Stimulated activated memory B cell treated with anti-CD40 and anti-IgM and Interleukin-4, amounts not matched to agents 10 μg/mL and 1 μg/mL and 100 μg/mL, for 72 hours (primary cell): ENCODE data around the gene PHF21A.

Experiments
- ATAC-seq: fragments of 150-1000 bp; cut with Tn5 transposase; 2 replicates; pipeline ENCODE4 v1.10.0; 2021
- H3K27ac Mint-ChIP-seq: one replicate; pipeline ENCODE4 v1.8.0; 2022; ENCODE audit warnings: mild to moderate bottlenecking, mixed read lengths
- H3K27me3 Mint-ChIP-seq: one replicate; pipeline ENCODE4 v1.8.0; 2022; ENCODE audit warnings: mixed read lengths
- H3K36me3 Mint-ChIP-seq: one replicate; pipeline ENCODE4 v1.8.0; 2022; ENCODE audit warnings: mixed read lengths
- H3K4me1 Mint-ChIP-seq: one replicate; pipeline ENCODE4 v1.8.0; 2022; ENCODE audit warnings: mixed read lengths
- H3K4me3 Mint-ChIP-seq: one replicate; pipeline ENCODE4 v1.8.0; 2022; ENCODE audit warnings: mild to moderate bottlenecking, moderate library complexity, mixed read lengths
- H3K9me3 Mint-ChIP-seq: one replicate; pipeline ENCODE4 v1.8.0; 2022; ENCODE audit warnings: mixed read lengths

Gene PHF21A

DNA sequence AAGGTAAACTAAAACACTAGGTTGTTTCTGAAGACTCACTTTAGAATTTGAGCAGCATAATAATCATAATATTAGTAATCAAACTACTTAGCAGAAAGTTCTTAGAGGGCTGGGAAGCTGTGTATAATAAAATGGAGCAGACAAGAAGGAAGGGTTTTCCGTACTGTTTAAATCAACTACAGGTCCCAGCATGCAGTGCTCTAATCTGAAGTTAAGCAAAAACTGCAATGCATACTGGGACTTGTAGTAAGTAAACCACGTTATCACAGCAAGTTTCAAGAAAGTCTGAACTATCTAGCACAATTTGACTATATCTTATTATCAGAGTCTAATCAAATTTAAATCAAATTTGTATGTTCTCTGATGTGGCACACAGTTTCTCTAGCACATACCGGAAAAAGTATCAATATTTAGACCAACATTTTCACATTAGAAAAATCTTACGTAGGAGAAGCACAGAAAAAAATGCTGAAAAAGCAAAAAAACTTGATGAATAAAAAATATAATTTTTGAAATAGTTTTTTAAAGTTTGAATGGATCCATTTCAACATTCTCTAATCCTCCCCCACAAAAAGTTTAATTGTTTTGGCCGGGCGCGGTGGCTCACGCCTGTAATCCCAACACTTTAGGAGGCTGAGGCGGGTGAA, 8.2 kb downstream of the PHF21A start:
- Mint-ChIP-seq H3K9me3 (no peaks in the 10 kb centered on the region), H3K27ac (no peak overlapping the region), H3K36me3 (no peaks in the 10 kb centered on the region), H3K4me1 (peaks cover 35% of the 10 kb centered on the region), H3K27me3 (no peaks in the 10 kb centered on the region), H3K4me3 (no peak overlapping the region)
- ATAC-seq = peak; percentile 87

DNA sequence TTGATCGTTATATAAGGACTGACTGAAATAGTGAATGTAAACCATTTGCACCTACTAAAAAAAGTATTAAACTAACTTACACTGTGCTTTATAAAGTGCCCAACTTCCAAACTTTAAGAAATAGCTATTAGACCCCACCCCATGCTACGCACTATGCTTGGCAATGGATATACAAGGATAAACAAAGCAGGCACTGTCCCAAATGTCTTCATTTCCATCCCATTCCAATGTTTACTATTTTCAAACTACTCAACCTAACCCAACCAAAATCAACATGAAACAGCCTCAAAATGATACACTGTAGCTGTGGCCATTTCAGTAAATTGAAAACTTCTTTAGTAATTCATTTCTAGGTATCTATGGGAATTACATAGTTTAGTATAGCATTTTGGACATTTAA, 12.5 kb downstream of the PHF21A start:
- no peak overlapping the region for H3K4me3 Mint-ChIP-seq
- H3K36me3 Mint-ChIP-seq = no peaks in the 10 kb centered on the region
- H3K27ac Mint-ChIP-seq = no peak overlapping the region
- H3K4me1 Mint-ChIP-seq = peaks cover 16% of the 10 kb centered on the region
- H3K27me3 Mint-ChIP-seq = no peaks in the 10 kb centered on the region
- ATAC-seq = no peak
- H3K9me3 Mint-ChIP-seq = no peaks in the 10 kb centered on the region

DNA sequence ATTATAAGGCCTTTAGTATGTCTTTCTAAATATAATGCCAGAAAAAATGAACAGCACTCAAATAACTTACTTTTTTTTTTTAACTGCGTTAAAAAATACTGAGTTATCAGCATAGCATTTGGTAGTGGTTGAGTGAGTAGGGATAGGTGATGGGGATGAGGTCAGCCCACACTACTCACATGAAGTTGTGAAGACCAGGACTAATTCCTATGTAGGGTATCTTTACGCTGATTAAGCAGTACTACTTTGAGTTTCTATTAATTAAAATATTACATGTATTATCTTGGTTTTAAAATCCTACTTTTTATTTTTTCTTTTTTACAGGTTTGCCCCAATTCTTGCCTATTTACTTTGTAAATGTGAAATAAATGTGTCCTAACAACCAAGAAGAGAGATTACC, 13.5 kb downstream of the PHF21A start:
- Mint-ChIP-seq H3K9me3 (no peaks in the 10 kb centered on the region), H3K4me1 (peaks cover 14% of the 10 kb centered on the region), H3K4me3 (no peak overlapping the region), H3K27ac (no peak overlapping the region), H3K36me3 (no peaks in the 10 kb centered on the region), H3K27me3 (no peaks in the 10 kb centered on the region)
- ATAC-seq = no peak

DNA sequence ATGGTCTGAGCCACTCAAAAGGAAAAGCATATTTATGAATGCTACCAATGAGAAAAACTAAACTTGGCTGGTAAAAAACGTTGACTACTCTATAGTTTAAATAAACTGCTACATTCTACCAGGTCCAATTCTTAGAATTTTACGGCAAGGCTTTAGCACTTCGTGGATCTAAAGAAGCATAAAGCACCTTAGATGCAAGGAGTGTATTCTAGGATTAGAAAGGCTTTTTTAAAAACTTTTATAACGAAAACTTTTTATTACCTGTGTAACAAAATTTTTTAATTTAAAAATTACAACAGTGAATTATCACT, 13.9 kb downstream of the PHF21A start:
- Mint-ChIP-seq H3K9me3 (no peaks in the 10 kb centered on the region), H3K27me3 (no peaks in the 10 kb centered on the region), H3K4me3 (no peak overlapping the region), H3K36me3 (no peaks in the 10 kb centered on the region), H3K4me1 (peaks cover 14% of the 10 kb centered on the region), H3K27ac (no peak overlapping the region)
- no peak for ATAC-seq

DNA sequence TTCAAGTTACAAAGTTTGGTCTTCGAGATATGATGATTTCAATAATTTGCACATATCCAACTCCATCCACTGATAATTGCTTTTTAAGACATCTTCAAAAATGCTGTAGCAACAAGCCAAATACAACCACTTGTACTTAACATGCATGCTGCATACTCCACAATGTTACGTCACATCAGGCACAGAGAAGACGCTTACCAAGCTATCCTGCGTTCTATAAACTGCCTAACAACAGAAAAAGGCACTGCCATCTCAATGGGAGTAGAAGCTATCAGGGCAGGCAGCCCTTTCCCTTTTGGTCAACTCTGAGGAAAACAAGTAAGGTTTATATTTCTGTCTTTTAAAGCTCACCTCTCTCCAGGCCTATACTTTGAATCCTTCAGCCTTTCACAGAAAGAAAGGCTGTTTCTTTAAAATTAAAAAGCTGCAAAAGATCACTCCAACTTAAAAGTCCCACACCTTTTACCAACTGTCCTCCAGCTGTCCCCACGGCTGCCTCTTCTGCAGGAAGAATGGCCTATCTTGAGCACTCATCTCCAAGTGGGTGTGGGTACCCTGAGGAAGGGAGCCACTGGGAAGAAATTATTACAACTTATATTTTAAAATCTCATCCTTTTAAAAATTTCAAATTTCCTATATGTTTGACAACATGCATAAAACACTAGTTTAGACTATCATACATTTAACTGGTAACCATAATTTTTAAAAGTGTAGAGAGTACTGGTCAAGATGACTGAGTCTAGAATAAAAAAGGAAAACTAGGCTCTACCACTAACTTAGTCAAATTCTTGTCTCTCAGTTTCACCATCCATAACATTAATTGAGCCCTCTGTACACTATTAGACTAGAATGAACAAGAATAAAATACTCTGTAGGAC, 14.5 kb downstream of the PHF21A start:
- Mint-ChIP-seq H3K27me3 (no peaks in the 10 kb centered on the region), H3K36me3 (no peaks in the 10 kb centered on the region), H3K27ac (no peak overlapping the region), H3K4me1 (peaks cover 14% of the 10 kb centered on the region), H3K9me3 (no peaks in the 10 kb centered on the region), H3K4me3 (no peak overlapping the region)
- no peak for ATAC-seq

- Mint-ChIP-seq H3K4me1 (peaks cover 18% of the 10 kb centered on the region), H3K27me3 (no peaks in the 10 kb centered on the region), H3K27ac (no peak overlapping the region), H3K9me3 (no peaks in the 10 kb centered on the region), H3K4me3 (no peak overlapping the region), H3K36me3 (no peaks in the 10 kb centered on the region)
- ATAC-seq = no peak
These were observed 15.3 kb downstream of the PHF21A start for GRCh38 chr11:46105926-46106325.

DNA sequence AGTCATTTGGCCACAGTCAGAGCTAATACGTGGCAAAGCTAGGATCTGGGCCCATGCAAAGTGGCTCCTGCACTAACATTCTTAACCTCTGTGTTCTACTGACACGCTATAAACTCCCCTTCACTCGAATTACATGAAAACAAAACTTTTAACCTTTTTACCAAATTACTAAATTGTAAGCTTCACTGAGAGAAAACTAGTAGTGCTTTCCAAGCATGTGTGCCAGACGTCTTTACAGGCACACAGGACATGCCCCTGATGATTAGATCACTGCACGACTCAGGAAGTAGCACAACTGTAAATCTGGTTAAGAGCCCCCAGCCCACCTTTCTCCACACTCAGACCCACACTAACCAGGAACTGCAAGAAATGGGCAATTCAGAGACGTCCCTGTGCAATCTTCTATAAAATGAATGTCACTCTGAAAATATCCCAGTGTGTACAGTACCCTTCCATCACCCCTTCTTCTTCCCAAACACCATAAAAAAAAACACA, 16.1 kb downstream of the PHF21A start:
- Mint-ChIP-seq H3K4me1 (peaks cover 24% of the 10 kb centered on the region), H3K36me3 (no peaks in the 10 kb centered on the region), H3K4me3 (no peak overlapping the region), H3K9me3 (no peaks in the 10 kb centered on the region), H3K27me3 (no peaks in the 10 kb centered on the region), H3K27ac (no peak overlapping the region)
- ATAC-seq = no peak

DNA sequence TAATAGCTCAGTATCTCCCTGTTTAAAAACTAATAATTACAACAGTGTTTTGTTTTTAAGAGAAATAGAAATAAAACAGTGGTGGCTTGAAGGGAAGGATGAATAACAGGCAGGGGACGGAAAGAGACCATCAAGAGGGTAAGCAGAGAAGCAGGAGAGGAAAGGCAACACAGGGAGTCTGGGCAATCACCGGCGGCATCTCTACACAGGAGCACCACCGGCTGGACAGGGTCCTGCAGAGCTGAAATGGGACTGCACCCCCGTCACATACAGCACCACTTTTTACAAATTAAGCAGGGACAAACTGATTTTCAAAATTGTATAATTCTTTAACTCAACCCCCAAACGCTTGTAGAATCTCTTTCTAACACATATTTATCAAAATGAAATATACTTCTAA, 18.4 kb downstream of the PHF21A start:
- H3K27ac Mint-ChIP-seq = no peak overlapping the region
- H3K27me3 Mint-ChIP-seq = no peaks in the 10 kb centered on the region
- no peak for ATAC-seq
- H3K4me1 Mint-ChIP-seq = peaks cover 43% of the 10 kb centered on the region
- H3K4me3 Mint-ChIP-seq = no peak overlapping the region
- H3K9me3 Mint-ChIP-seq = no peaks in the 10 kb centered on the region
- H3K36me3 Mint-ChIP-seq = peaks cover under 1% of the 10 kb centered on the region

- no peak for ATAC-seq
- Mint-ChIP-seq H3K27me3 (no peaks in the 10 kb centered on the region), H3K27ac (no peak overlapping the region), H3K4me3 (peak overlapping the region; percentile 7), H3K4me1 (peaks cover 61% of the 10 kb centered on the region), H3K9me3 (no peaks in the 10 kb centered on the region), H3K36me3 (peaks cover 17% of the 10 kb centered on the region)
These were observed 20.6 kb downstream of the PHF21A start for GRCh38 chr11:46100670-46101069.

GRCh38 chr11:46099963-46100316, 21.3 kb downstream of the PHF21A start:
- H3K4me3 Mint-ChIP-seq = peak overlapping the region; percentile 22
- H3K4me1 Mint-ChIP-seq = peaks cover 54% of the 10 kb centered on the region
- no peaks in the 10 kb centered on the region for H3K27me3 Mint-ChIP-seq
- no peaks in the 10 kb centered on the region for H3K9me3 Mint-ChIP-seq
- ATAC-seq = no peak
- H3K27ac Mint-ChIP-seq = peak overlapping the region; percentile 54
- H3K36me3 Mint-ChIP-seq = peaks cover 17% of the 10 kb centered on the region

- no peaks in the 10 kb centered on the region for H3K27me3 Mint-ChIP-seq
- H3K4me1 Mint-ChIP-seq = no peaks in the 10 kb centered on the region
These were observed 30.9 kb downstream of the PHF21A start for GRCh38 chr11:46090375-46090774.

DNA sequence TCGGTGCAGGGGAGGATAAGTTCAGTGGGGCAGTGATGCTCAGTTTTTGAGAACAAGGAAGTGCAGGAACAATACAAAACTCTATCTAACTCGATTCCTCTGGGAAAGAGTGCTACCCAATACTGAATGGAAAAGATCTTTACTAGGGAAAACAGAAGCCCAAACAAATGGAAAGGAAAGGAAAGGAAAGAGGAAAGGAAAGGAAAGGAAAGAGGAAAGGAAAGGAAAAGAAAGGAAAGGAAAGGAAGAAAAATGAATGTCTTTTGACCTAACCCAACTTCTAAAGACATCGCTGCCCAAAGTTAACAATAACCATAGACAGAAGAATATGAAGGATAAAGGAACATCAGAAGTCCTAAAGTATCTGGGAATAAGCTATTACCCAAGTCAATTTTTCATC, 41.6 kb downstream of the PHF21A start:
- no peaks in the 10 kb centered on the region for H3K27me3 Mint-ChIP-seq
- no peak overlapping the region for H3K27ac Mint-ChIP-seq
- no peak for ATAC-seq
- no peaks in the 10 kb centered on the region for H3K9me3 Mint-ChIP-seq
- H3K36me3 Mint-ChIP-seq = peaks cover 35% of the 10 kb centered on the region
- no peak overlapping the region for H3K4me3 Mint-ChIP-seq
- no peaks in the 10 kb centered on the region for H3K4me1 Mint-ChIP-seq

More at GRCh38 chr11:46090375-46090774, 30.9 kb downstream of the PHF21A start:
- ATAC-seq = no peak
- Mint-ChIP-seq H3K4me3 (no peak overlapping the region), H3K9me3 (no peaks in the 10 kb centered on the region), H3K36me3 (peaks cover 26% of the 10 kb centered on the region), H3K27ac (no peak overlapping the region)

GRCh38 chr11:46075928-46076327, 45.3 kb downstream of the PHF21A start:
- Mint-ChIP-seq H3K4me1 (peaks cover 6% of the 10 kb centered on the region), H3K36me3 (peaks cover 47% of the 10 kb centered on the region), H3K9me3 (no peaks in the 10 kb centered on the region), H3K27ac (no peak overlapping the region), H3K27me3 (no peaks in the 10 kb centered on the region), H3K4me3 (no peak overlapping the region)
- no peak for ATAC-seq

DNA sequence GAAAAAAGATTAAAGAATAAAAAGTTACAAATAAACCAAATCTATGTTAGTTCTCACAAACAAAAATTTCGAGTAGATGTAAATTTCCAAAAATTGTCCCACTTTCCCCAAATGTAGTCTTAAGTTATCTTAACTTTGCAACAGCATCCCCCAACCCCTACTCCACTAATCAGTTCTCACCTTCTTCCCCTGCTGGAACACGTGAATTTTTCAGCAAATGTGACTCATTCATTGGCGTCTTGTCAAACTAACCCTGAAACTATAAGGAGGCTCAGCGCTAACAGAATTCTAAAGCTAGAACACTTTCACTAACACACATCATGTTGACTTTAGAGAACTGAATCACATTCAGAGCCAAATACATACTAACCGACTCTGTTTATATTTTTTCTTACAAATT, 46.1 kb downstream of the PHF21A start:
- no peak overlapping the region for H3K4me3 Mint-ChIP-seq
- no peaks in the 10 kb centered on the region for H3K9me3 Mint-ChIP-seq

GRCh38 chr11:46073632-46074031, 47.6 kb downstream of the PHF21A start:
- Mint-ChIP-seq H3K27ac (no peak overlapping the region), H3K27me3 (no peaks in the 10 kb centered on the region), H3K4me3 (no peak overlapping the region), H3K9me3 (no peaks in the 10 kb centered on the region), H3K4me1 (peaks cover 6% of the 10 kb centered on the region), H3K36me3 (peaks cover 44% of the 10 kb centered on the region)
- no peak for ATAC-seq

More for the DNA sequence above, 46.1 kb downstream of the PHF21A start:
- ATAC-seq = no peak
- H3K27ac Mint-ChIP-seq = no peak overlapping the region
- peaks cover 43% of the 10 kb centered on the region for H3K36me3 Mint-ChIP-seq
- H3K27me3 Mint-ChIP-seq = no peaks in the 10 kb centered on the region
- H3K4me1 Mint-ChIP-seq = peaks cover 6% of the 10 kb centered on the region
